HG03045 (cell line): Measurements from ENCODE around the gene PAK2.
"Not testable (repeated sequence)": the region's sequence is repeated elsewhere in the genome, so short reads cannot be mapped to it uniquely, and the experiment has no call there.

Source experiments
- ATAC-seq: cut with Tn5 transposase; IDR thresholded peaks from one replicate; pipeline ENCODE4 v1.9.1; 2021; ENCODE audit warnings: mild to moderate bottlenecking, moderate library complexity; ENCODE audit not compliant: unreplicated experiment

PAK2 gene

DNA sequence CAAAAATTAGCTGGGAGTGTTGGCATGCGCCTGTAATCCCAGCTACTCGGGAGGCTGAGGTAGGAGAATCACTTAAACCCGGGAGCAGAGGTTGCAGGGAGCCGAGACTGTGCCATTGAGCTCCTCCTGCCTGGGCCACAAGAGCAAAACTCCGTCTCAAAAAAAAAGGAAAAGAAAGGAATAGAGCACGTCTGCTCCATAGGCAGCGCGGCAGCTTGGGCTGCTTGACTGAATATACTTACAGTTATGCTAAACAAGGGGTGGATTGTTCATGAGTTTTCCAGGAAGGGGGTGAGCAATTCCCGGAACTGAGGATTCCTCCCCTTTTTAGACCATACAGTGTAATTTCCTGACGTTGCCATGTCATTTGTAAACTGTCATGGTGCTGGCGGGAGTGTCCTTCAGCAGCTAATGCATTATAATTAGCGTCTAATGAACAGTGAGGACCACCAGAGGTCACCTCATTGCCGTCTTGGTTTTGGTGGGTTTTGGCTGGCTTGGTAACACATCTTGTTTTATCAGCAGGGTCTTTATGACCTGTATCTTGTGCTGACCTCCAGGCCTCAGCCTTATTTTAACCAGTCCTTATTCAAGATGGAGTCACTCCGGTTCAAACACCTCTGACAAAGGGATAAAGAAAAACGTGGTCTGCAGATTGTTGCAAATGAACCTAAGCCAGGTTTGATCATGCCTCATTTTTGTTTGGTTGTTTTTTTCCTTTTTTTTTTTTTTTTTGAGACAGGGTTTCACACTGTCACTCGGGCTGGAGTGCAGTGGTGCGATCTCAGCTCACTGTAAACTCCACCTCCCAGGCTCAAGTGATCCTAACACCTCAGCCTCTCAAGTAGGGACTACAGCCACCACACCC is 103.1 kb downstream of the PAK2 start:
- ATAC-seq, result no peak

DNA sequence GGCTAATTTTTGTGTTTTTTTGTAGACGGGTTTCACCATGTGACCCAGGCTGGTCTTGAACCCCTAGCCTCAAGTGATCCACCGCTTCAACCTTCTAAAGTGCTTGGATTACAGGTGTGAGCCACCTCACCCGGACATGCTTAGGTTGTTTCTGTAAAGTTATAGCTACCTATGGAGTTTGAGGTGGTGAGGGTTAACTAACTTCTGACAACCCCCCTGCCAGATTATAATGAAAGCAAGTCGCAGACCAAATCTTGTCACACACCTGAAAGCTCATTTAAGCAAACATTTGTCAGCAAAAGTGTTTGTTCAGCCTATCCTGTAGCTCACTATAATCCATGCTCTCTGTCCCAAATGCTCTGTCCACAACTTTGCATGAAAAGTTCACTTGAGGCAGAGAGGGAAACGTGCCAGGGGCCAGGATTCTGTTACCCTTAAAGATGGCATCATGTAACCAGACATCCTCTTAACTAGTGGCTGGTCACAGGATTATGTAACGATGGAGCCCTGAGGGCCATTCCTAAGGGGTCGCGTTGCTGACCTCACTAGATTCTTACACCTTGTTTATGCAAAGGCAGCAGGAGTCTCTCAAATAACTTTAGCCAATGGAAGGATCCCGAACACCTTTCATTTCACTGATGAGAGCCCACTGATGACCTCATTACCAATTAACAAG is 103.9 kb downstream of the PAK2 start:
- ATAC-seq, result no peak

DNA sequence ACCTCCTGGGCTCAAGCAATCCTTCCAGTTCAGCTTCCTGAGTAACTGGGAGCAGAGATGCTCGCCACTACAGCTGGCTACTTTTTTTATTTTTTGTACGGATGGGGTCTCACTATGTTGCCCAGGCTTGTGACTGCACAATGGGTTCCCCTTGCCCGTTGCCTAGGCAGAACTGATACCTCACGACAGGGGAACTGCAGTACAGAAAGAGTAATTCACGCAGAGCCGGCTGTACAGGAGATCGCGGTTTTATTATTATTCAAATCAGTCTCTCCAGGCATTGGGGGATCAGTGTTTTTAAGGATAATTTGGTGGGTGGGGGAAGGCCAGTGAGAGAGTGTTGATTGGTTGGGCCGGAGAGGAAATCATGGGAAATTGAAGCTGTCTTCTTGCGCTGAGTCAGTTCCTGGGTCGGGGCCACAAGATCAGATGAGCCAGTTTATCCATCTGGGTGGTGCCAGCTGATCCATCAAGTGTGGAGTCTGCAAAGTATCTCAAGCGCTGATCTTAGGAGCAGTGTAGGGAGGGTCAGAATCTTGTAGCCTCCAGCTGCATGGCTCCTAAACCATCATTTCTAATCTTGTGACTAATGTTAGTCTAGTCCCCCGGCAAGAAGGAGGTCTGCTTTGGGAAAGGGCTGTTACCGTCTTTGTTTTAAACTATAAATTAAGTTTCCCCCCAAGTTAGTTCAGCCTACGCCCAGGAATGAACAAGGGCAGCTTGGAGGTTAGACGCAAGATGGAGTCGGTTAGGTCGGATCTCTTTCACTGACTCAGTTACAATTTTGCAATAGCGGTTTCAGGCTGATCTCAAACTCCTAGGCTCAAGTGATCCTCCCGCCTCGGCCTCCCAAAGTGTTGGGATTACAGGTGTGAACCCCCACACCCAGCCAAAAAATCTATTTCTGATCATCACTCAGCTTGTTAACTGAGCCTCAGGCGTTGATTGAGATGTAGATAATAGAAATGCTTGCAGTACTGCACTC is 104.9 kb downstream of the PAK2 start:
- not testable (repeated sequence) for ATAC-seq

DNA sequence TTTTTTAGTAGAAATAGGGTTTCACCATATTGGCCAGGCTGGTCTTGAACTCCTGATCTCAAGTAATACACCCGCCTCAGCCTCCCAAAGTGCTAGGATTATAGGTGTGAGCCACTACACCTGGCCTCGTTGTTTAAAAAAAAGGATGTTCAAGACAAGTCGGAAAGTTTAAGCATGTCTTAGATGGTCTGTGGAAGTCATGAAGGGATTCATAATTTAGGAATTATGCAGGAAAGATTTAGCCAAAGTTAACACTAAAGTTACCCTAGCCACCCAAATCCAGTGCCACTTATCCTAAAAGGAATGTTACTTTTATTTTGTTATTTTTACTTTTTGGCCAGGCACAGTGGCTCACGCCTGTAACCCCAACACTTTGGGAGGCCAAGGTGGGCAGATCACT is 108.7 kb downstream of the PAK2 start:
- not testable (repeated sequence) for ATAC-seq

DNA sequence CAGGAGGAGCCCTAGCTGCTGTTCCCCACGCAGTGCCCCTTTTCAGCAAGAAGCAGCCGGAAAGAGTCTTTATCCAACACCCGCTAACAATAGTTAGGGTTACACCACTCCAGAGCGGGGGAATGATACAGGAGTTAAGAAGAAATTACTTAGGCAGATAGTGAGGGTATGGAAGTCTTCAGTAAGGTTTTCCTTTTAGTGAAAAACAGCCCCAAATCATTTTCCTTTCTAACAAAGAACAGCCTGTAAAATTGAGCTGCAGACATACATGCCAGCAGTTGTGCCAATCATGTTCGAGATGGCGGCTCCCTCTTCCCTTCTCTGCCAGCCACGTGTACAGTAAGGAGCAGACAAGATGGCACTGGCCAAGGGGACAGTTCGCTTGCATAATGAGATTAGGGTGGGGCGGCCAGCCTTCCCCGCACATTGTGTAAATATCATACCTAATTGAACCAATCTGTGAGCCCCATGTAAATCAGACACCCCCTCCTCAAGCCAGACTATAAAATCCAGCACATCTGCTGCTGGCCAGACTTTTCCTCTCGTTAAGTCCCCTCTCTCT is 109.6 kb downstream of the PAK2 start:
- no peak for ATAC-seq

DNA sequence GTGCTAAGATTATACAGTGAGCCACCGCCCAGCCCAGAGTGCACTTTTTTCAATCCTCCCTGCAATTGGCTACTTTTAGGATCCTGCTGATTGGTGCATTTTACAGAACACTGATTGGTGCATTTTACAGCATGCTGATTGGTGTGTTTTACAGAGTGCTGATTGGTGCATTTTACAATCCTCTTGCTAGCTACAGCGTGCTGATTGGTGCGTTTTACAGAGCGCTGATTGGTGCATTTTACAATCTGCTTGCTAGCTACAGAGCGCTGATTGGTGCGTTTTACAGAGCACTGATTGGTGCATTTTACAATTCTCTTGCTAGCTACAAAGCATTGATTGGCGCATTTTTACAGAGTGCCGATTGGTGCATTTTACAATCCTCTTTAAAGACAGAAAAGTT is 123.3 kb downstream of the PAK2 start:
- not testable (repeated sequence) for ATAC-seq

DNA sequence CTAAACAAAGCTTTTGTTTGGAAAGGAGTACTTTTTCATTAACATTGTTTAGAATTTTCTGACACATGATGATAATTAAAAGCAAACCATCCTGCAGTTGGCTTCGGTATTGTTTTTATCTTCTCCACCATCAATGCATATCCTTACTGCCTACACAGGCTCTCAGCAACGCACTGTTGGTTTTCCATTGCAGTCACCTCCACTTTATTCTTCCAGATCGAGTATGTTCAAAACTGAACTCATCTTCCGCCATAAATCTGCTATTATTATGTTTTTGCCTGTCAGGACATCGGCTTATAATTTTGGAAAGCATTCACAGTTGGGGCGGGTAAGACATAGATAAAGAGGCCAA is 127.5 kb downstream of the PAK2 start:
- no peak for ATAC-seq

DNA sequence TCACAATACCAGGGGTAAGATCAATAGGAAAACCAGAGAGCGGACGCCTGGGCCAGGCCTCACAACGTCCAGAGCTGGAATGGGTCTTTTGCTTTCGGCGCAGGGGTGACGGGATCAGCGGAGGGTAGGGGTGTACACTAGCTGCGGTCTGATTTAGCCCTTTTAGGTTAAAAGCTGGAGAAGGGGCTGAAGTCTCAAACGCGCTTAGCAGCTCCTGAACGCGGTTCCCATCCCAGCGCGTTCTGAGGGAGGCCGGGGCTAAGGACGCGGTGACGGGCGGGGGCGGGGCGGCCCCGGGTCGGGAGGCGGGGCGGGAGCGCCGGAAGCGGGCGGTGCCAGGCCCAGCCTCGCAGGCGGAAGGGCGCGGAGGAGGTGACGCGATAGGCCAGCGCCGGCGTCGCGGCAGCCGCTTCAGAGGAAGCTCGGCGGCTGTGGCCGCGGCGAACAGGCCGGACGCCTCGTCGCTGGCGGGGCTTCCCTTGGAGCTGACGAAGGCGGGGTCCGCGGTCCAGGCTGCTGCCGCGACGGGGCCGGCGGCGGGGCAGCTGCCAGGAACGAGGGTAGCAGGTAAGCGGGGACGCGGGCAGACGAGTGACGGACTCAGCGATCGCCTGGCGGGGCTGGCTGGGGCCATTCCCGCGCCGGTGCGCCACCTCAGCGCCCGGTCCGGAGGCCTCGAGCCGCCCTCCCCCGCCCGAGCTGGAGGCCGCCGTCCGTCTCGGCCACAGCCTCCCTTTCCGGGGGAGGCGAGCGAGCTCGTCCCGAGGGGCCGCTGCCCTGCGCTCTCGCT is 128.0 kb downstream of the PAK2 start, which contains the start of gene SENP5:
SENP5 (plus strand) TSS at position 414 of the 790 bp plus-strand sequence. CDS start 17,262 bp downstream, outside the sequence.
- ATAC-seq, result peak; percentile 88

DNA sequence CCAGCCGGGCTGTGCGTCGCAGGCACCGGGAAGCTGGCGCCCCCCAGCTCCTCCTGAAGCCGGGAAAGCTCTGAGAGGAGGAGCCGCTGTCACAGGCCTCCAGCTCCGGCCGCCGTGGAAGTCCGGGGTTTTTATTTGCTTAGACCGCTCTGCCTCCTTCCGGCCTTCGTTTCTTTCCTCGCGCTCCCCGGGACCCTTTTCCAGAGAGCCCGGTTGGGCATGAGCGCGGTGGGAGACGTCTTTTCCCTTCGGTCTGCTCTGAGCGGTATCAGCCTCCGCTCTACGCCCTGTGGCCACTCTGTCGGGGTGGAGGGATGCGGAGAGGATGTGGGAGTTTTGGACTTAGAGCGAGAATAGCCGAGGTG is 128.6 kb downstream of the PAK2 start:
- peak; percentile 34 for ATAC-seq

DNA sequence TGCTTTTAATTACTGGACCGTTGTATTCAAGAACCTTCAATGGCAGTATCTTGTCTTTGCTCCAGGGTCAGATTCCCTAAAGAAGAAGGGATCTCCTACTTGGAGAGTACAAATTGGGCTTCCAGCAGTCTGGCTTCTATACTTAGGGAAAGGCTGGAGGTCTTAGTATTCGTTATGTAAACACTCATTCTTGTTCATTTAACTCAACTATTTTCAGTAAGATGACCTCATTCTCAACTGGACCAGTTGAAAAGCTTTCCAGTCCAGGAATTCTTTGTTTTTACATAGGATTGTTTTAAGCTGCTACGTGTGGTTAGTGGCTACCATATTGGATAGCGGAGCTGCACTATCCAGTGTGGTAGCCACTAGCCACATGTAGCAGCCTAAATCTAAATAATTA is 132.7 kb downstream of the PAK2 start:
- no peak for ATAC-seq

DNA sequence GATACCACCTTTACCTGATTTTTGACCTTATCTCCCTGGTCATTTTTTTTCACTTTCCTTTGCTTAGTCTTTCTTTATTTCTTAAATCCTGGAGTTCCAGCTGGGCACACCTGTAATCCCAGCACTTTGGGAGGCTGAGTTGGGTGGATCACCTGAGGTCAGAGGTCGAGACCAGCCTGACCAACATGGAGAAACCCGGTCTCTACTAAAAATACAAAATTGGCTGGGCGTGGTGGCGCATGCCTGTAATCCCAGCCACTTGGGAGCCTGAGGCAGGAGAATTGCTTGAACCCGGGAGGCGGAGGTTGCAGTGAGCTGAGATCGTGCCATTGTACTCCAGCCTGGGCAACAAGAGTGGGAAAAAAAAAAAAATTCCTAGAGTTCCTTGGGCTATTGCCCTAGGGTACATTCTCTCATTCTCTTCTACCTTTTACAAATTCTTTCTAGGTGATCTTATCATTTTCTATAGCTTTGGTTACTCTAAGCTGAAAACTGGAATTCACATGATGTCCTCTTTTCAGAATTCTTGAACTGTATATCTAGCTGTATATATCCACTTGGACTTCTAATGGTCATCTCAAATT is 134.9 kb downstream of the PAK2 start:
- not testable (repeated sequence) for ATAC-seq

DNA sequence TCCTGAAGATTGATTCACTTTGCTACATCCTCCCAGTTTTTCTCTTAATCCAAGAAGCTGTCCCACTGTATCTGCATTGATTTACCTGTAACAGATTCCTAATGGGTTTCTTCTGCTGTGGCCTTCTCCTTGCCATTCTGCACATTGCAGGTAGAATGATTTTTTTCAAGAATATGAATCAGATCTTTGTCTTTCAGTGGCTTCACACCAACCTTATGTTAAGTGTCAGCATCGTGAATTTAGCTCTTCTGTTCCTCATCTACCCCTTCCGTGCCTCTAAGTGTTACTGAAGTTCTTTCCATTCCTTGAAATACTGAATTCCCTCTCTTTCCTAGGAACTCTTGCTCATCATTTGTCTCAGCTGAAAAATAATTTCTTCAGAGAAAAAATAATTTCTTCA is 135.6 kb downstream of the PAK2 start:
- no peak for ATAC-seq
